Activated T-cell treated with anti-CD3 and anti-CD28 coated beads, Interleukin-2, amount 50 U/mL, for 1 hour (primary cell): ENCODE results near the gene FOXP1.
"Not testable (repeated sequence)": the region's sequence is repeated elsewhere in the genome, so short reads cannot be mapped to it uniquely, and the experiment has no call there.

Experiments
- DNase-seq: peaks from one replicate; pipeline ENCODE4 v3.0.0-alpha.2; 2020

Gene FOXP1

DNA sequence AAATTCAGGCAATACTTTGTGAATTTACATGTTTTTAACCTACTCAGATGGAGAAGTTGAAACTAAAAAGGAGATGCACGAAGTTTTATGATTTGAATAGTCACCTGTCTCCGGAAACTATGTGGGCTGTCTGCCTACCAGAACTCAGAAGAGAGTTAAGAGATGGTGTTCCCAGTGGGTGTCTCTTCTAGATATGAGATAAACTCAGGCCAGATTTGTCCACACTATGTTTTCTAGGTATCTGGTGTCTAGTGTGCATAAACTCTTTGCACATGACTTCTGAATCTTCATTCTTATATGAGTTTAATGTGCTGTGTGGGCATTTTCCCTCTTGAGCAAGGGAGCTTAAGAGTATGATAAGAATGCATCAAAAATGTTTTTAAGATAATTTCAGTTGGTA lies 222.8 kb downstream of the FOXP1 start:
- DNase-seq: no peak

DNA sequence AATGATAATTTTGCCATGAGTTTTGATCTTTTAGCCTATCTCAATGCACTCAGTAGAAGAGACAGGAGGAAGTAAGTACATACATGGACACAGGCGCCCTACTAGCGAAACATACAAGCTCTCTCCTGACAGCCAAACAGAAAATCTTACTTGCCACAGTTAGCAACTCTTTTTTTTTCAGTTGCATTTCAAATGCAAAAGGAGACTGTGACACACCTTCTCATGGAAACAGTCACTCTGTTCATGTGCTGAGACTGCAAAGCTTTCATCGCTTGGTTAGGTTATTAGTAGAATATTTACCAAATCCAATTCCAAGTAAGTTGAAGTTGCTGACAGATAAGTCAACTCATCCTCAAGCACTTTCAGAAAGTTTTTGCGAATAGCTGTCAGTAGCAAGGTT lies 223.3 kb downstream of the FOXP1 start:
- DNase-seq: no peak

DNA sequence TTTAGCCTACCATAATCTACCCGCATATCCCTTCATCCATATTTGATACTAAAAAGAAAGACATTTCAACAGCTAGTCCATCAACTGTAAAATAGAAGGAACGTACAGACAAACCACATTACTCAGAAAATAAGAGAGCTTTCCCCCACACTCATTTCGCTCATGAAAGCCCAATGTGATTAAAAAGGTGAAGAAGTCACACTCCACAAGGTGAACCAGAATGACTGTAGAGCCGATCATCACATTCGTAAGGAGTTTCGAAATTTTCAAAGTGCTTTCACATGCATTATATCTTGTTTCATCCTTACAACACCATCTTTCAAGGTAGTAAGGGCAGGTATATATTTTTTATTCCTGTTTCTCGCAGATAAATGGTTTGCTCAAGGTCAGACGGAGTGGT lies 225.3 kb downstream of the FOXP1 start:
- DNase-seq: no peak

DNA sequence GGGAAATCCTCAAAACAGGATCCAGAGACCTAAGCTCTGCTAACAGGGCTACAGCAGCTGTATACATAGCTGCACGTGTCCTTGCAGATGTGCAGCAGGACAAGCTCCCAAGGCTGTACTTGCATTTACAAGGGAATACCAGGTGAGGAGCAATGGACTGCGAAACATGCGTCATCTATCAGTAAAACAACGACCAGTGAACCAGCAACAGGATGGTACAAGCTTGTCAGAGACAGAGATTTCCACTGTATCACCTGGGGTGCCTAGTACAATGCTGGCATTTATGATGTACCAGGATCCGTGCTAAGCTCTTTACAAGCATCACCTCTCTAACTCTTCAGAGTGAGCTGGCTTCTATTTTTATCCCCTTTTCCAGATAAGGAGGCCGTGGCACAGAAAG lies 227.3 kb downstream of the FOXP1 start:
- no peak for DNase-seq

DNA sequence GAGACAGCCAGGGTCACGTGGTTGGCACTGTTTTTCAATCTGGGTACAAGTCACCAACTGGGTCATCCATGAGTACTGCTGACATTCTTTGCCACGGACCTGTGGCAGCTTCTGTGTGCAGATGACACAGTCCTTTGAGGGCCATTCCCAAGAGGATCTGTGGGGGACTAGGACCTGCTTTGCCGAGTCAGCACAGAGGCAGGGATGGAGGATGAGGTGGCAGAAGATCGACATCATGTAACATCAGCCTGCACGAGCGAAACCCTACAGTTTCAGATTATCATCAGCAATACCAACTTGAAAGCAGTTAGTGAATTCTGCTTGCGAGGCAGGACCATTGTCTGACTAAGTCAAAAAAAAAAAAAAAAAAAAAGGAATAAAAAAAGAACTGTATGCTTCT lies 227.7 kb downstream of the FOXP1 start:
- DNase-seq: no peak

DNA sequence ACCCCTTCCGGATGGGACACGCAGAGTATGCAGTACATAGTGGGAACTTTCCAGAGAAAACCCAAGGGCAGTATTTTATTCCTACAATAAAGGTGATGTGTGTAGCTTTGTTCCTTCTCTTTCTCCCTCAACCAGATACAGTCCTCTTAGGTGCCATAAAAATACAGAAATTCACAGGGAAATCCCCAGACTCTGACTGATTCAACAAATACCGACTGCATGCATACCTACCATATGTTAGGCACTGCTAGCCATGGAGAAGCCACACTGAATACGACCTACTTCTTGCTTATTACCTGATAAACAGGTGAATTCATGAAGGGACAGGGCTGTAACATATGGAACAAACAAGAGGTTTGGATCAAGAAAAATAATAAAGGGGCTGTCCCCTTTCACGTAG lies 228.5 kb downstream of the FOXP1 start:
- no peak for DNase-seq

DNA sequence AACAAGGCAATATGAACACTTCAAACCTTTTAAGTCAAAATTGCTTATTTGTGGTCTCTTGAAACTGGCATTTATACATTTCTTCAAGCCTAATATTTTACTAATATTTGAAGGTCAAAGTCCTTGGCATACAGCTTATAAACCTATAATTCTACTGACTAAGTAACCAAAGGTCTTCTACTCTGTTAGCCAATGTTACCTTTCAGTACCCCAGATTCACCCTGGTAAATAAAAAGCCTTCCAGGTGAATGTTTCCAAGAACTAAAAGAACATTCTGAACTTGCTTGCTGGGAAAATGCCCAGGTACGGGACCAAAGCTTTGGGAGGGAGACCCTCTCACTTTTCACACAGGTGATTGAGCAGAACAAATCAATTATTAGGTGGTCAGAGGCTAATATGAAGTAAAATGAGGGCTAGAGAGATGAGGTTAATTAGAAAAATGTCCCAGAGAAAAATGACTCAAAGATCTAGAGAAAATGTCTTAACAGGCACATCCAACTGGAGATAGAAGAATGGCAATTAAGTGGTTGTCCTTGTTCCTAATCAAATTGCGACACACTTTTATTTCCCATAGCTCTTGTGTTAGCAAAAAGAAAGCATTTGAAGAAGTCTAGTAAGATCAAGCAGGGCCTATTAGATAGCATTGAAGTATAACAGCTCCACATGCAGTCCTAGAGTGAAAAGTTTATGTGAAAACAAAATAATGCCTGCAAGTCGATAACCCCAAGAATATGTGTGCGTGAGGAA lies 232.0 kb downstream of the FOXP1 start:
- no peak for DNase-seq

DNA sequence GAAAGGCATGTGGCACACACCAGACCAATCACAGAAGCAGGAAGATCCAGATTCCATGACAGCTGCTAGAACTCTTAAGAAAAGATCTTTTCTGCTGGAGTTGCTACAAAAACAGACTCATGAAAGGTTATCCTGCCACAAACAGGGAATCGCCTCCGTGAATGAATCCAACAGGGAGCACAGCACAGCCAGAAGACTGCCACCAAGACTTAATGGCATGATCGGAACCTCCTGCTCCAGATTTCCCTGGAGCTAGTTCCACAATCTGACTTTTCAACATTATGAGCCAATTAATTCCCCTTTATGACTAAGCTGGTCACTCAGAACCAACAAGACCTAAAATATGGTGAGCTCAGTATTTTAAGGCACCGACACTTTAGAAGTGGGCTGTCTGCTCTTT lies 232.5 kb downstream of the FOXP1 start:
- no peak for DNase-seq

DNA sequence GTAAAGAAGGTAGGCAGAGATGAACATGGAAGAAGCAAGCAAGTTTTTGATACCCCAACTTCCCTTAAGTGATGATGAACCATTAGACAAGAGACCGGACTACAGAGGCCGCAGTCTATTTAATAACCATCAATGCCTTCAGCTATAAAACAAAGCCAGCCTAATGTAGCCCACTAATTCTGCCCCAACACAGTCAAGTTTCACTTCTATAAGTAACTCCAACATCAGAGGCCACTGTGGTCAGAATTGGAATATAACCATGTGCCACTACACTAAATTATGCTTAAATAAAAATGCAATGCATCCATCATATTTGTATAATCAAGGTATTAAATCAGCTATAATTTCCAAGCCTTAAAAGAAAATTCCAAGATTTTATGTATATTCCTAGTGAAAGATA lies 234.7 kb downstream of the FOXP1 start:
- no peak for DNase-seq

DNA sequence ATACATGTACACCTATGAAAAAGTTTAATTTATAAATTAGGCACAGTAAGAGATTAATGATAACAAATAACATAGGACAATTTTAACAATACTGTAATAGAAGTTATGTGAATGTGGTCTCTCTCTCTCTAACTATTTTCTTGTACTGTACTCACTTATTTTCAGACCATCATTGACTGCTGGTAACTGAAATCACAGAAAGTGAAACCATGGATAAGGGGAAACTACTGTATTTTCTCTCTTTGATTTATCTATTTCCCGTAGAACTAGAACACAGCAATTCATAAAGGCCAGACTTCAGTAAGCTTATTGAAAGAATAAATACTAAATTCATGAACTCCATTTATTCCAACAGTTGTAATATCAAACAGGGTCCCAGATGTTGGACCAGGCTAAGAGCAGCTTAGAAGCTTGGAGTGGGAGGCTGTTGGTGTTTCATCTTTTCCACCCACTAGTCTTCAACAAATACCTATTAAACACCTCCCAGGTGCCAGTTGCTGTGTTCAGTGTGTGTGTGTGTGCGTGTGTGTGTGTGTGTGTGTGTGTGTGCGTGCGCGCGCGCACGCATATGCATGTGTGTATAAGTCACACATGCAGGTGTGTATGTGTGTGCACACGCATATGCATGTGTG lies 235.4 kb downstream of the FOXP1 start:
- no peak for DNase-seq

DNA sequence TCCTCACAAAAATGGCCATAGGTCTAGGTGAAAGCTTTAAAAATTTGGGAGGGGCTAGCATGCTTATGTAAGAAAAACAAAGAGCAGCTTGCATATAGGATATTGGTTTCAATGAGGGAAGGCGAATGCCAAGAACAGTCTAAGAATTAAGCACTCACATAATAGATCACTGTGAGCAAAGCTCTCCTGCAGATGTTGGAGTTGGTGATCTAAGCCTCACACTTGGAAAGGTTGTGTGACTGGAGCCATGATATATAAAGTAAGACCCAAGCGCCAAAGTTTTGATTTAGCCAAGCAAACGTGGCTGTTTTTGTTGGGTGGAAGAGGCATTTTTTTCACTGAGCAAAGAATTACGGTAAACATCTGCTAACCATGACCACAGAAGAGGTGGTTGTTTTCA lies 237.5 kb downstream of the FOXP1 start:
- no peak for DNase-seq

DNA sequence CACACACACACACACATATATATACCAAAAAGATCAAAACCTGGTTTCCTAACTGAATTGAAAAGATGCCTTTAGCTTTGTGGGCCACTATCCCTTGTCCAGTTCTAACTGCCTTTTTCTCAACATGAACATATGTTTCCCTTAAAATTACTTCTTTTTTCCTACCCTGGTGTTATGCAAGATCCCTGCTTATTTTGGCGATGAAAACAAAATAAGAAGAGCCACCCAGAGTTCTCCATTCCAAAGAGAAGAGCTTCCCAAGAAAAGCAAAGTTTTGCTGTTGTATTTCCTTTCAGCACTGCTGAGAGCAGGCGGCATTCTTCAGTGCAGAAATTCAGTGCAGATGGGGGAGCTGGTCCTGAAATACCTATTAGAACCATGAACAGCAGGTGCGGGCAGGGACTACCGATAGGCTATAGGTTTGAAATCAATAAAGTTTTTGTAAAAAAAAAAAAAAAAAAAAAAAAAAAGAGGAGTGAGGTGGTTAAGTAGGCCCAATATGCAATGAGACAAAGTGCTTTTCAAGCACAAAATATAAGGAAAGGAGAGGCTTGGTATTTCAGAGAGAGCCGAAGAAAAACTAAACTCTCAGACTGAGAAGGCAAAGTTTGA lies 238.0 kb downstream of the FOXP1 start:
- no peak for DNase-seq

DNA sequence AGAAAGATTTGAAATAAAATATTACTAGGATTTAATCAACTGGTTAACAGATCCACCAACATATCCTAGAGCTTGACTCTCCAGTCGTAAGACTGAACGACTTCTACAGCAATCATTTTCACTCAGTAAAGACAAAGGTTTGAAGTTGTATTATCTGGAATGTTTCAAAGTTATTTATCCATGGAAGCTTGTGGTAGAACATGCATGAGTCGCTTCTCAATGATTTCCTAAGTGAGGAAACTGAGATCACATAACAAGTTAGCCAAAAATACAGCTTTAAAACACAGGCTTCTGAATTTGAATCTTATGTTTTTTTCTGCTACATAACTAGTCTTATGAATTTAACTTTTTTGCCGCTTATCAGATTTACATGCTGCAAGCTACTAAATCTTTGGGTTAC lies 241.8 kb downstream of the FOXP1 start:
- no peak for DNase-seq

DNA sequence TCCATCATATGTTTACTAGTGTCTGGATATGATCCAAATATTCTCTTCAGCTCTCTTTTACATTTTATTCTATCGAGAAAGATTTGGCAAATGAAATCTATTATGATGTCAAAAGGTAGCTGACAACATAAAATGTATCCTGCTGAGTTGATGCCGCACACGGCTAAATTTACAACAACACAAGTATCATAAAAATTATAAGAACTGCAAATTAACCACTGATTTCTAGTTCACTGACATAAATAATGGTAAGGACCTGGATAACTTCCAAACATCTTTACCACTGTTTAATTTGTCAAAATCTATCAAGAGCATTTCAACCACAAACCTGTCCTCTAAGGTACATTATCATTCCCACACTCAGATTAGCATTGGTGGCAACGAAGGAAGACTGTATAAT lies 244.5 kb downstream of the FOXP1 start:
- DNase-seq: no peak

DNA sequence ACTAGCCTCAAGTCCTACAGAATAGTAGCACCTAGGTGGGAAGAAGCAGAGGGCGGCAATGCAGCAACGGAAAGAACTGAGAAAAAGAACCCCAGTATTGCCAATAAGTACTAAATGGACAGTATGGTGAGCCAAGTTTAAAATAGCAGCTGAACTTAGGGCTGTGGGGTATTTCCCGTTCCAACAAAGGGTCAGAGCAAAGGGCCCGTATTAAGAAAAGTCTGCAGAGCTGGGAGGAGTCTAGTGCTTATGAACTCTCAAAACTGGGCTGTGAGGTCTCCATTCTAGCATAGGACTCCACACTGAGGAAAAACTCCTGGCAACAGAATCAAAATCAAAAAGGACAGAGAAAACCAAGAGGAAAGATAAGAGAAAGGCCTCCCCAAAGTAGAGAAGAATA lies 250.7 kb downstream of the FOXP1 start:
- no peak for DNase-seq

DNA sequence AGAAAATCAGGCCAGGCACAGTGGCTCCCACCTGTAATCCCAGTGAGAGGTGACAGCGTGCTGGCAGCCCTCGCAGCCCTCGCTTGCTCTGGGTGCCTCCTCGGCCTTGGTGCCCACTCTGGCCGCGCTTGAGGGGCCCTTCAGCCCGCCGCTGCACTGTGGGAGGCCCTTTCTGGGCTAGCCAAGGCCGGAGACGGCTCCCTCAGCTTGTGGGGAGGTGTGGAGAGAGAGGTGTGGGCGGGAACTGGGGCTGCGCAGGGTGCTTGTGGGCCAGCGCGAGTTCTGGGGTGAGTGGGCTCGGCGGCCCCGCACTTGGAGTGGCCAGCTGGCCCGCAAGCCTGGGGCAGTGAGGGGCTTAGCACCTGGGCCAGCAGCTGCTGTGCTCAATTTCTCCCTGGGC lies 252.6 kb downstream of the FOXP1 start:
- DNase-seq: no peak

DNA sequence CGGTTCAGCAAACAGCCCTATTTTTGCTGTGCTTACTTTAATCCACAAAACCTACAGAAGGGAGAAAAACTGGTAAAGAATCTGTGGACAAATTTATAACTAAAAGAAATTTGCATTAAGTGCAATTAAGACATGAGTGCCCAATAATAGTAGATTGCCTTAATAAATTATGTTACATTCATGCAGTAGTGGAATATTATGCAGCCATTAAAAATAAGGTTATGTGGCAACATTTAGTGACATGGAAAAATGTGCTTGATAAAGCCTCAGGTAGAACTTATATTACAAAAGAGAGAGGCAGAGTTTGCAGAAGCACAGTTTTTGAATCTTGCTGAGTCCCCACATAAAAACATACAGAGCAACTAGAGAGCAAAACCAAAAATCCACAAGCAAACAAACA lies 253.0 kb downstream of the FOXP1 start:
- no peak for DNase-seq

DNA sequence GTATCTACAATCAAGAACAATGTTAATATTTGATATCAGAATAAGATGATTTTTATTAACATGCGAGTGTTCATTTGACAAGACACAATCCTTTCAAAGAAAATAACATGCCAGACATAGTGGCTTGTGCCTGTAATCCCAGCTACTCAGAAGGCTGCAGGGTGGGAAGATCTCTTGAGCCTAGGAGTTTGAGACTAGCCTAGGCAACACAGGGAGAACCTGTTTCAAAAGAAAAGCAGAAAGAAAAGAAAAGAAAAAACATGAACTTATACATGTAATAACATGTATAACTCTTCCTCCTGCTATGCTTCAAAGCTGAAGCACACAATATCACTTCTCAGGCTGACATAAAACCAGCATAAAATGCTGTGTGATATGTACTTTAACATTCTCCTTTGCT lies 253.7 kb downstream of the FOXP1 start:
- DNase-seq: no peak

DNA sequence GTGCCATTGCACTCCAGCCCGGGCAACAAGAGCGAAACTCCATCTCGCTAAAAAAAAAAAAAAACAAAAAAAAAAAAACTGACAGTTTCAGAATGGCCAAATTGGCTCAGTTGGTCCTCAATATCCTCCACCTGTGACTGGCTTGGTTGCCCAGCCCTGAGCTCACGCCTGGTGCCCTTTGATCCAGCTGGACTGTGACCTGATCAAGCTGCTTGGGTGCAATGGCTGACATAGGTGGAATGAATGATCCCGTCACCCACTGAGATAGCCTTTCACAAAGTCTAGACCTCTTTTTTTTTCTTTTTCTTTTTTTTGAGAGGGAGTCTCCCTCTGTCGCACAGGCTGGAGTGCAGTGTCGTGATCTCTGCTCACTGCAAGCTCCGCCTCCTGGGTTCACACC lies 254.6 kb downstream of the FOXP1 start:
- DNase-seq: no peak

DNA sequence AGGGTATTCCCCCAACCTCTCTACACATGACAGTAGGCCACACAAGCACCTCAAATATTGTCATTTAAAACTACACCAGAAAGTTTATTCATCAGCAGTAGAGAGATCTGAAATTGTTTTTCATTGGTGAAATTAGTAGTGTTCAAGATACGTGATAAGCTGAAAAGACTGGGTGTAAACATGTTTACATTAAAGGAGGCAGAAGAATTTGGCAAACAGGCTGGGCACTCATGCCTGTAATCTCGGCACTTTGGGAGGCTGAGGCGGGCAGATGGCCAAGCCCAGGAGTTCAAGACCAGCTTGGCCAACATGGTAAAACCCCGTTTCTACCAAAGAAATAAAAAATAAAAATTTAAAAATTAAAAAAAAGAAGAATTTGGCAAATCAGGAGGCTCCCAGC lies 255.6 kb downstream of the FOXP1 start:
- no peak for DNase-seq

DNA sequence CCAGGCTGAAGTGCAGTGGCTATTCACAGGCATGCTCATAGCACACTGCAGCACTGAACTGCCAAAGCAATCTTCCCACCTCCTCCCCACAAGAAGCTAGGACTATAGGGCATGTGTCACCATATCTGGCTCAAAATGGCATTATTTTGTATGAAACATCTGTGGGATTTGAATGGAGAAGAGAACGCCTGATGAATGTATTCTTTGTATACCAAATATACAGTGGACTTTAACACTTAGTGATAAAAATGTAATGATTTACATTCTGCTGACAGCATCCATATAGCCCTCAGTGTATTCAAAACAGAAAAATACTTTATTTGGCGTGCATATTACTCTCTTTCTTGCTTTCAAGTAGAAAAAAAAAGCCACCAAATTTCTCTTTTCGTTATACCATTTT lies 257.8 kb downstream of the FOXP1 start:
- no peak for DNase-seq

DNA sequence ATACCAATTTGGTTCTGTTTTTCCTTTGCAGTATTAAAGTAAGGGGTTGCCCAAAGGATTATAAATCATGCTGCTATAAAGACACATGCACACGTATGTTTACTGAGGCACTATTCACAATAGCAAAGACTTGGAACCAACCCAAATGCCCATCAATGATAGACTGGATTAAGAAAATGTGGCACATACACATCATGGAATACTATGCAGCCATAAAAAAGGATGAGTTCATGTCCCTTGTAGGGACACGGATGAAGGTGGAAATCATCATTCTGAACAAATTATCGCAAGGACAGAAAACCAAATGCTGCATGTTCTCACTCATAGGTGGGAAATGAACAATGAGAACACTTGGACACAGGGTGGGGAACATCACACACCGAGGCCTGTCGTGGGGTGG lies 259.3 kb downstream of the FOXP1 start:
- not testable (repeated sequence) for DNase-seq

DNA sequence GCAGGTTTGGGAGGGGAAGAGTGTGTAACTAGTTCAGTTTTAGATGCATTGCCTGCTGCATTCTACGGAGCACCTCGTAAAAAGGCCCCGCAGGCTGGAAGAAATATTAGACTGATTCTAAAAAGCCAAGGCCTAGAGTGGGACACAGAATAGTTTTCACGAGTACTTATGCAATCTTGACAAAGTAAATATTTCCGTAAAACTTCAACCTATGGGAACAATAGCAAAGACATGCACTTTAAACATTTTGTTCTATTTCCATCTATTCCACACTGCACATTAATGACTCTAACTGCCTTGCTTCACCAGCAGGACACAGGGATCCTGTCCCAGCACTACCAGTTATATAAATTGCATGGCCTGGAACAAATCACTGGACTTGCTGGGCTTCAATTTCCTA lies 260.0 kb downstream of the FOXP1 start:
- no peak for DNase-seq

DNA sequence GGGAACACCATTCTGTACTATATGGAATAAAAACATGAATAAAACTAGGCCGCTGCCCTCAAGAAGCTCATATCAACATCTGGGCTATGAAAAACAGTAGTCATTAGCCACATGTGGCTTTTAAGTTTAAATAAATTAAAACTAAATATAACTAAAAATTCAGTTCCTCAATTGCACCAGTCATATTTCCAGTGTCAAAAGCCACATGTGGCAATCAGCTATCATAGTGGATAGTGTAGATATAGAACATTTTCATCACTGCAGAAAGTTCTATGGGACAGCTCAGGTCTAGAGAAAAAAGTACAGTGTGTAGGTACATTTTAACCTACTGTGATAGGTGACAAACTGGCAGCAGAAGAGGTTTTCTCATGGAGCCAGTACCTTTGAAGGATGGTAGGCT lies 261.4 kb downstream of the FOXP1 start:
- DNase-seq: no peak

DNA sequence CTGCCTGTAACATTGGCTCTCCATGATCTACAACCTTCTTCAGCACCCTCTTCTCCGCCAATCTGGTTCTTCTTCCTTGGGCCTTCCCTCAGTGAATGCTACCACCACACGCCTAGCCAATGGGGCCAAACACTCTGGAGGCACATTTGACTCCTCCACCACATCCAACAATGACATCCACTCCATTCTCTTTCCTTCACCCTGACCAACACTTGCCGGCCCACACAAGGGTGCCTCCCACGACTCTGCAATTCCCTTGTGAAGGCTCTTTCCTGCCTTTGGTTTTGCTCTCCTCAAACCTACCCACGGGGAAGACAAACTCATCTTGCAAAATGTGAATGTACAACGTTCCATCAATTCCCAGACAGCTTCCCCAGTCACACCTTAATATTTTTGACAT lies 263.8 kb downstream of the FOXP1 start:
- DNase-seq: no peak
